Stomach (tissue), 9 donors: ENCODE data around the gene CPNE6. TPM values are rescaled to one million over a fixed set of nuclear protein-coding genes. Genes with fewer than 3 reads are reported as not detected.

Experiments used
- DNase-seq, 2 donors: peaks; one replicate each; pipeline versions ENCODE4 v3.0.0 to v3.0.0-alpha.2; 2013 to 2019
- H3K27ac ChIP-seq, 5 donors: fragments of 200-600 bp in 4 of 5; sonication (generic) in 4 of 5; one replicate each; pipeline ENCODE4 v1.5.1; 2013 to 2019; ENCODE audit warnings: mild to moderate bottlenecking in 1 of 5, moderate library complexity in 1 of 5
- H3K27me3 ChIP-seq, 3 donors: fragments of 200-600 bp; sonication (generic); one replicate each; pipeline ENCODE4 v1.5.1; 2017 to 2019; ENCODE audit warnings: mixed run types in 1 of 3
- H3K36me3 ChIP-seq, 4 donors: fragments of 200-600 bp; sonication (generic); 1 replicate in 3 of 4; 2 replicates in 1 of 4; pipeline ENCODE4 v1.5.1; 2016 to 2019
- H3K4me1 ChIP-seq, 4 donors: fragments of 200-600 bp; sonication (generic); one replicate each; pipeline ENCODE4 v1.5.1; 2016 to 2019
- H3K4me3 ChIP-seq, 4 donors: fragments of 200-600 bp; sonication (generic) in 3 of 4; one replicate each; pipeline ENCODE4 v1.5.1; 2016 to 2019; ENCODE audit warnings: mild to moderate bottlenecking in 1 of 4
- H3K9me3 ChIP-seq, 4 donors: fragments of 200-600 bp; sonication (generic); one replicate each; pipeline ENCODE4 v1.5.1; 2016 to 2019
- EP300 ChIP-seq: sonication (generic); formaldehyde crosslinking; IDR thresholded peaks from one replicate; pipeline ENCODE4 v1.6.1; 2017; ENCODE audit warnings: antibody characterized with exemption
- POLR2A ChIP-seq, 4 donors: fragments of 450-650 bp; IDR thresholded peaks; one replicate each; pipeline ENCODE4 v1.6.1; 2016; ENCODE audit warnings: antibody characterized with exemption in 4 of 4, control low read depth in 2 of 4, mild to moderate bottlenecking in 1 of 4, moderate library complexity in 1 of 4
- POLR2AphosphoS5 ChIP-seq, 3 donors: sonication (generic); formaldehyde crosslinking; IDR thresholded peaks; one replicate each; pipeline ENCODE4 v1.6.1; 2016; ENCODE audit warnings: antibody characterized with exemption in 3 of 3
- WGBS, 5 donors: extraction: QIAGEN DNeasy Blood & Tissue Kit in 3 of 5; methylation state at CpG; one replicate each; pipeline versions ENCODE4 v1.1.5 to v1.1.7; 2013 to 2018; 5-methylcytosine and 5-hydroxymethylcytosine counted together
- intact Hi-C: fragments of 100-400 bp; cut with DNase I; formaldehyde crosslinking; loops from one replicate; pipeline ENCODE4 v1.15.1; 2023; ENCODE audit warnings: low total_unique reads
- polyA plus RNA-seq, 3 donors: library from polyadenylated mRNA; stranded (reverse); fragments of 200-250 nt; gene quantifications; one replicate each; pipeline ENCODE4 v1.2.3, GENCODE V29; 2013
- total RNA-seq, 5 donors: library from RNA; depleted of rRNA; stranded (reverse); fragments of >200 nt; gene quantifications; one replicate each; pipeline versions ENCODE4 v1.1.0 to v1.2.3, GENCODE V29; 2014 to 2016
- TF ChIP-seq, protein P1 (sequence below), 7 experiments: fragments of 450-650 bp in 4 of 7; fragments of 200-600 bp in 3 of 7; sonication (generic) in 3 of 7; IDR thresholded peaks; one replicate each; pipeline ENCODE4 v1.5.1; 2016 to 2019; ENCODE audit warnings: antibody characterized with exemption in 7 of 7, control low read depth in 2 of 7, mild to moderate bottlenecking in 1 of 7
- donor health status: healthy with polysubstance abuse.
- donor health status: Bipolar disorder and iron deficiency.
- donor health status: healthy.

The CPNE6 gene
- total and polyA plus RNA-seq, 8 donors = 0.12 to 0.25 TPM; not detected in 6

DNA sequence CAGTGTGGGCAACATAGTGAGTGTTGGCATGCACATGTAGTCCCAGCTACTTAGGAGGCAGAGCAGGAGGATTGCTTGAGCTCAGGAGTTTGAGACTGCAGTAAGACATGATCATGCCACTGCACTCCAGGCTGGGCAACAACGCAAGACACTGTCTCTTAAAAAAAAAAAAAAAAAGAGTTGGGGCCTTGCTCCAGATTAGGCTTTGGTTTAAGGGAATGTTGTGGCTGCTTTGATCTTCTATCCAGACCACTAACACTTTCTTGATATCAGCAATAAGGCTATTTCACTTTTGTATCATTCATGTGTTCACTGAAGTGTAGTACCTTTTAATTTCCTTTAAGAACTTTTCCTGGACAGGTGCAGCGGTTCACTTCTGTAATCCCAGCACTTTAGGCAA, 56.3 kb downstream of the CPNE6 start:
- H3K27me3 ChIP-seq = no peaks in the 10 kb centered on the region
- peaks cover 0 to 22% (median 19%) of the 10 kb centered on the region in 4 donors for H3K4me1 ChIP-seq
- DNase-seq = no peak
- no peak overlapping the region for H3K4me3 ChIP-seq
- H3K36me3 ChIP-seq = peaks cover 18 to 25% (median 22%) of the 10 kb centered on the region in 4 donors
- TF ChIP-seq, protein P1, sequence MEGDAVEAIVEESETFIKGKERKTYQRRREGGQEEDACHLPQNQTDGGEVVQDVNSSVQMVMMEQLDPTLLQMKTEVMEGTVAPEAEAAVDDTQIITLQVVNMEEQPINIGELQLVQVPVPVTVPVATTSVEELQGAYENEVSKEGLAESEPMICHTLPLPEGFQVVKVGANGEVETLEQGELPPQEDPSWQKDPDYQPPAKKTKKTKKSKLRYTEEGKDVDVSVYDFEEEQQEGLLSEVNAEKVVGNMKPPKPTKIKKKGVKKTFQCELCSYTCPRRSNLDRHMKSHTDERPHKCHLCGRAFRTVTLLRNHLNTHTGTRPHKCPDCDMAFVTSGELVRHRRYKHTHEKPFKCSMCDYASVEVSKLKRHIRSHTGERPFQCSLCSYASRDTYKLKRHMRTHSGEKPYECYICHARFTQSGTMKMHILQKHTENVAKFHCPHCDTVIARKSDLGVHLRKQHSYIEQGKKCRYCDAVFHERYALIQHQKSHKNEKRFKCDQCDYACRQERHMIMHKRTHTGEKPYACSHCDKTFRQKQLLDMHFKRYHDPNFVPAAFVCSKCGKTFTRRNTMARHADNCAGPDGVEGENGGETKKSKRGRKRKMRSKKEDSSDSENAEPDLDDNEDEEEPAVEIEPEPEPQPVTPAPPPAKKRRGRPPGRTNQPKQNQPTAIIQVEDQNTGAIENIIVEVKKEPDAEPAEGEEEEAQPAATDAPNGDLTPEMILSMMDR (IDR thresholded peaks at IDR 0.05) = no peak
- TF ChIP-seq EP300 (no peak), POLR2AphosphoS5 (IDR thresholded peaks at IDR 0.05) (no peak), POLR2A (IDR thresholded peaks at IDR 0.05) (no peak)
- intact Hi-C loops = no loop called here
- no peaks in the 10 kb centered on the region for H3K9me3 ChIP-seq
- no peak overlapping the region for H3K27ac ChIP-seq
- 83 to 95% (median 90%) methylated on average over 2 of the region's 2 CpGs for WGBS, 5 donors

Other genes starting within 250 kb of the CPNE6 start
- 100 to 1,000 TPM in 1 of 5 donors, 10 to 100 TPM in 4; 29.0 to 114 (median 34.4) TPM for gene DHRS4, start 117.8 kb upstream of the CPNE6 start, total RNA-seq
- gene DHRS4, start 117.8 kb upstream of the CPNE6 start, polyA plus RNA-seq = 10 to 100 TPM; 39.4 to 58.0 (median 57.7) TPM
- gene DHRS4L2, start 82.6 kb upstream of the CPNE6 start, total RNA-seq = 10 to 100 TPM in 3 of 5 donors, 1 to 10 TPM in 1, not detected in 1; 9.7 to 44.2 (median 26.9) TPM
- gene DHRS4L2, start 82.6 kb upstream of the CPNE6 start, polyA plus RNA-seq = 10 to 100 TPM; 27.5 to 64.0 (median 44.3) TPM
- 1 to 10 TPM in 2 of 5 donors, under 1 TPM in 2, not detected in 1; 0.14 to 2.0 (median 0.76) TPM for gene CARMIL3, start 19.6 kb upstream of the CPNE6 start, total RNA-seq
- gene CARMIL3, start 19.6 kb upstream of the CPNE6 start, polyA plus RNA-seq = under 1 TPM in 2 of 3 donors, not detected in 1; 0.25 to 0.75 TPM
- 100 to 1,000 TPM in 1 of 5 donors, 10 to 100 TPM in 1, 1 to 10 TPM in 3; 2.3 to 168 (median 8.4) TPM for gene PCK2, start 22.7 kb downstream of the CPNE6 start, total RNA-seq
- 10 to 100 TPM; 12.3 to 24.0 (median 17.0) TPM for gene PCK2, start 22.7 kb downstream of the CPNE6 start, polyA plus RNA-seq
- 100 to 1,000 TPM in 2 of 5 donors, 10 to 100 TPM in 3; 50.4 to 396 (median 84.5) TPM for gene DCAF11, start 43.2 kb downstream of the CPNE6 start, total RNA-seq
- 10 to 100 TPM; 27.7 to 68.3 (median 38.9) TPM for gene DCAF11, start 43.2 kb downstream of the CPNE6 start, polyA plus RNA-seq
- gene NRL, start 43.4 kb downstream of the CPNE6 start, total RNA-seq = 10 to 100 TPM in 2 of 5 donors, 1 to 10 TPM in 1, under 1 TPM in 1, not detected in 1; 0.92 to 69.2 (median 13.0) TPM
- 1 to 10 TPM; 1.2 to 1.3 (median 1.2) TPM for gene NRL, start 43.4 kb downstream of the CPNE6 start, polyA plus RNA-seq
- 10 to 100 TPM in 1 of 5 donors, under 1 TPM in 1, not detected in 3; 0.87 to 80.5 TPM for gene FITM1, start 59.1 kb downstream of the CPNE6 start, total RNA-seq
- gene FITM1, start 59.1 kb downstream of the CPNE6 start, polyA plus RNA-seq = 1 to 10 TPM; 1.9 to 2.6 (median 2.2) TPM
- gene PSME1, start 64.6 kb downstream of the CPNE6 start, total RNA-seq = 100 to 1,000 TPM in 1 of 5 donors, 10 to 100 TPM in 4; 38.5 to 129 (median 91.1) TPM
- gene PSME1, start 64.6 kb downstream of the CPNE6 start, polyA plus RNA-seq = 100 to 1,000 TPM; 217 to 322 (median 310) TPM
- 10 to 100 TPM in 1 of 5 donors, 1 to 10 TPM in 4; 1.3 to 33.9 (median 4.6) TPM for gene EMC9, start 70.0 kb downstream of the CPNE6 start, total RNA-seq
- 10 to 100 TPM; 32.0 to 59.6 (median 42.9) TPM for gene EMC9, start 70.0 kb downstream of the CPNE6 start, polyA plus RNA-seq
- gene PSME2, start 75.0 kb downstream of the CPNE6 start, total RNA-seq = 100 to 1,000 TPM in 2 of 5 donors, 10 to 100 TPM in 3; 62.4 to 339 (median 83.9) TPM
- gene PSME2, start 75.0 kb downstream of the CPNE6 start, polyA plus RNA-seq = 100 to 1,000 TPM; 302 to 421 (median 403) TPM
- gene RNF31, start 75.9 kb downstream of the CPNE6 start, total RNA-seq = 100 to 1,000 TPM in 2 of 5 donors, 10 to 100 TPM in 3; 53.2 to 523 (median 94.2) TPM
- 10 to 100 TPM; 64.0 to 88.7 (median 68.6) TPM for gene RNF31, start 75.9 kb downstream of the CPNE6 start, polyA plus RNA-seq
- 100 to 1,000 TPM in 2 of 5 donors, 10 to 100 TPM in 2, 1 to 10 TPM in 1; 1.4 to 143 (median 91.4) TPM for gene IRF9, start 89.7 kb downstream of the CPNE6 start, total RNA-seq
- 100 to 1,000 TPM in 1 of 3 donors, 10 to 100 TPM in 2; 64.6 to 101 (median 65.1) TPM for gene IRF9, start 89.7 kb downstream of the CPNE6 start, polyA plus RNA-seq
- 100 to 1,000 TPM in 1 of 5 donors, 10 to 100 TPM in 4; 14.5 to 122 (median 45.5) TPM for gene REC8, start 100.5 kb downstream of the CPNE6 start, total RNA-seq
- 10 to 100 TPM; 20.9 to 64.4 (median 38.7) TPM for gene REC8, start 100.5 kb downstream of the CPNE6 start, polyA plus RNA-seq
- 100 to 1,000 TPM in 1 of 5 donors, 10 to 100 TPM in 4; 14.3 to 227 (median 23.9) TPM for gene IPO4, start 117.3 kb downstream of the CPNE6 start, total RNA-seq
- 10 to 100 TPM in 1 of 3 donors, 1 to 10 TPM in 2; 9.3 to 15.2 (median 9.8) TPM for gene IPO4, start 117.3 kb downstream of the CPNE6 start, polyA plus RNA-seq
- 10 to 100 TPM in 4 of 5 donors, 1 to 10 TPM in 1; 6.4 to 79.7 (median 31.6) TPM for gene TM9SF1, start 123.9 kb downstream of the CPNE6 start, total RNA-seq
- gene TM9SF1, start 123.9 kb downstream of the CPNE6 start, polyA plus RNA-seq = 10 to 100 TPM; 14.6 to 28.2 (median 14.7) TPM
- gene TSSK4, start 134.1 kb downstream of the CPNE6 start, total RNA-seq = under 1 TPM in 1 of 5 donors, not detected in 4; 0.73 TPM
- gene TSSK4, start 134.1 kb downstream of the CPNE6 start, polyA plus RNA-seq = not detected
- 10 to 100 TPM in 4 of 5 donors, not detected in 1; 27.8 to 37.2 (median 31.8) TPM for gene CHMP4A, start 141.9 kb downstream of the CPNE6 start, total RNA-seq
- gene CHMP4A, start 141.9 kb downstream of the CPNE6 start, polyA plus RNA-seq = 100 to 1,000 TPM in 1 of 3 donors, 10 to 100 TPM in 2; 66.5 to 135 (median 70.7) TPM
- 10 to 100 TPM in 3 of 5 donors, 1 to 10 TPM in 1, not detected in 1; 9.3 to 16.1 (median 14.2) TPM for gene MDP1, start 144.5 kb downstream of the CPNE6 start, total RNA-seq
- 10 to 100 TPM; 25.6 to 26.9 (median 26.2) TPM for gene MDP1, start 144.5 kb downstream of the CPNE6 start, polyA plus RNA-seq
- gene NEDD8, start 160.8 kb downstream of the CPNE6 start, total RNA-seq = 100 to 1,000 TPM in 3 of 5 donors, 10 to 100 TPM in 1, not detected in 1; 85.4 to 166 (median 132) TPM
- 100 to 1,000 TPM; 235 to 244 (median 237) TPM for gene NEDD8, start 160.8 kb downstream of the CPNE6 start, polyA plus RNA-seq
- 100 to 1,000 TPM in 1 of 5 donors, 10 to 100 TPM in 4; 13.9 to 204 (median 31.2) TPM for gene GMPR2, start 161.4 kb downstream of the CPNE6 start, total RNA-seq
- 10 to 100 TPM; 48.3 to 85.7 (median 53.9) TPM for gene GMPR2, start 161.4 kb downstream of the CPNE6 start, polyA plus RNA-seq
- 10 to 100 TPM in 4 of 5 donors, 1 to 10 TPM in 1; 7.2 to 63.6 (median 39.1) TPM for gene TINF2, start 171.1 kb downstream of the CPNE6 start, total RNA-seq
- 10 to 100 TPM; 46.6 to 61.1 (median 50.6) TPM for gene TINF2, start 171.1 kb downstream of the CPNE6 start, polyA plus RNA-seq
- gene TGM1, start 191.6 kb downstream of the CPNE6 start, total RNA-seq = 10 to 100 TPM in 1 of 5 donors, 1 to 10 TPM in 4; 2.6 to 11.7 (median 4.9) TPM
- 100 to 1,000 TPM in 1 of 3 donors, 1 to 10 TPM in 2; 1.7 to 131 (median 5.3) TPM for gene TGM1, start 191.6 kb downstream of the CPNE6 start, polyA plus RNA-seq
- gene RABGGTA, start 200.0 kb downstream of the CPNE6 start, total RNA-seq = 100 to 1,000 TPM in 4 of 5 donors, 10 to 100 TPM in 1; 16.0 to 230 (median 187) TPM
- gene RABGGTA, start 200.0 kb downstream of the CPNE6 start, polyA plus RNA-seq = 10 to 100 TPM; 33.8 to 68.4 (median 41.9) TPM
- gene DHRS1, start 228.2 kb downstream of the CPNE6 start, total RNA-seq = 10 to 100 TPM in 3 of 5 donors, 1 to 10 TPM in 2; 5.3 to 71.9 (median 17.4) TPM
- gene DHRS1, start 228.2 kb downstream of the CPNE6 start, polyA plus RNA-seq = 10 to 100 TPM; 20.1 to 52.1 (median 30.1) TPM
- 10 to 100 TPM in 4 of 5 donors, 1 to 10 TPM in 1; 5.4 to 25.7 (median 12.8) TPM for gene NOP9, start 228.3 kb downstream of the CPNE6 start, total RNA-seq
- 10 to 100 TPM in 1 of 3 donors, 1 to 10 TPM in 2; 6.5 to 11.8 (median 8.4) TPM for gene NOP9, start 228.3 kb downstream of the CPNE6 start, polyA plus RNA-seq
- 10 to 100 TPM in 2 of 5 donors, 1 to 10 TPM in 3; 5.0 to 11.2 (median 6.4) TPM for gene CIDEB, start 236.4 kb downstream of the CPNE6 start, total RNA-seq
- 10 to 100 TPM in 1 of 3 donors, 1 to 10 TPM in 2; 6.0 to 14.2 (median 6.0) TPM for gene CIDEB, start 236.4 kb downstream of the CPNE6 start, polyA plus RNA-seq
- gene LTB4R2, start 238.6 kb downstream of the CPNE6 start, total RNA-seq = 10 to 100 TPM in 3 of 5 donors, 1 to 10 TPM in 1, not detected in 1; 9.9 to 71.5 (median 24.5) TPM
- 1 to 10 TPM in 1 of 3 donors, under 1 TPM in 1, not detected in 1; 0.25 to 6.0 TPM for gene LTB4R2, start 238.6 kb downstream of the CPNE6 start, polyA plus RNA-seq
- 10 to 100 TPM in 3 of 5 donors, 1 to 10 TPM in 1, not detected in 1; 3.3 to 92.8 (median 24.6) TPM for gene LTB4R, start 239.9 kb downstream of the CPNE6 start, total RNA-seq
- 10 to 100 TPM in 1 of 3 donors, 1 to 10 TPM in 2; 1.4 to 67.2 (median 4.1) TPM for gene LTB4R, start 239.9 kb downstream of the CPNE6 start, polyA plus RNA-seq